H9 (cell line): ENCODE results near the gene MGMT. TPM values are rescaled to one million over a fixed set of nuclear protein-coding genes. Genes with fewer than 3 reads are reported as not detected.
A peak's percentile ranks its signal among the peaks of the same experiment; 100 is the strongest.

Source experiments
- DNase-seq: peaks from one replicate; pipeline ENCODE4 v3.0.0-alpha.2; 2017
- H2AFZ ChIP-seq: one replicate; pipeline ENCODE4 v1.6.1; 2013; ENCODE audit warnings: mild to moderate bottlenecking, low read length, control low read depth, moderate library complexity
- H2AK5ac ChIP-seq: 2 replicates; pipeline ENCODE4 v1.6.1; 2013; ENCODE audit warnings: low read length, control low read depth, mixed read lengths; ENCODE audit not compliant: insufficient read length
- H2BK120ac ChIP-seq: one replicate; pipeline ENCODE4 v1.6.1; 2013; ENCODE audit warnings: low read depth, mild to moderate bottlenecking, low read length, control low read depth, inconsistent platforms; ENCODE audit not compliant: poor library complexity, severe bottlenecking
- H2BK12ac ChIP-seq: 2 replicates; pipeline ENCODE4 v1.6.1; 2013; ENCODE audit warnings: low read length, control low read depth, mixed read lengths, low read depth; ENCODE audit not compliant: insufficient read length
- H2BK15ac ChIP-seq: 2 replicates; pipeline ENCODE4 v1.6.1; 2013; ENCODE audit warnings: low read depth, low read length, control low read depth
- H2BK20ac ChIP-seq: one replicate; pipeline ENCODE4 v1.6.1; 2013; ENCODE audit warnings: low read depth, mild to moderate bottlenecking, low read length, control low read depth, inconsistent platforms; ENCODE audit not compliant: poor library complexity, severe bottlenecking
- H2BK5ac ChIP-seq: 2 replicates; pipeline ENCODE4 v1.6.1; 2013; ENCODE audit warnings: low read length, control low read depth, mixed read lengths; ENCODE audit not compliant: insufficient read length
- H3K14ac ChIP-seq: 2 replicates; pipeline ENCODE4 v1.6.1; 2013; ENCODE audit warnings: low read length, control low read depth; ENCODE audit not compliant: insufficient read depth
- H3K18ac ChIP-seq: 2 replicates; pipeline ENCODE4 v1.6.1; 2013; ENCODE audit warnings: low read depth, mild to moderate bottlenecking, mixed read lengths, low read length, control low read depth; ENCODE audit not compliant: insufficient read length
- H3K23ac ChIP-seq: 2 replicates; pipeline ENCODE4 v1.6.1; 2013; ENCODE audit warnings: low read length, control low read depth, mixed read lengths, low read depth; ENCODE audit not compliant: insufficient read length
- H3K23me2 ChIP-seq: 2 replicates; pipeline ENCODE4 v1.6.1; 2013; ENCODE audit warnings: low read depth, mild to moderate bottlenecking, mixed read lengths, low read length, control low read depth; ENCODE audit not compliant: insufficient read length, poor library complexity, severe bottlenecking
- H3K27ac ChIP-seq: 2 replicates; pipeline ENCODE4 v1.5.1; 2013; ENCODE audit warnings: low read length, control low read depth, mixed read lengths, low read depth; ENCODE audit not compliant: insufficient read length
- H3K27me3 ChIP-seq: 2 replicates; pipeline ENCODE4 v1.6.1; 2013; ENCODE audit warnings: low read length, control low read depth, inconsistent platforms; ENCODE audit not compliant: insufficient read depth
- H3K4ac ChIP-seq: 2 replicates; pipeline ENCODE4 v1.6.1; 2013; ENCODE audit warnings: low read depth, mild to moderate bottlenecking, control low read depth, inconsistent platforms, low read length, moderate library complexity
- H3K4me1 ChIP-seq: 2 replicates; pipeline ENCODE4 v1.6.1; 2013; ENCODE audit warnings: low read length, control low read depth, inconsistent platforms; ENCODE audit not compliant: insufficient read depth
- H3K4me2 ChIP-seq: 2 replicates; pipeline ENCODE4 v1.6.1; 2013; ENCODE audit warnings: low read length, control low read depth, mixed read lengths; ENCODE audit not compliant: insufficient read length, insufficient read depth
- H3K56ac ChIP-seq: 2 replicates; pipeline ENCODE4 v1.6.1; 2013; ENCODE audit warnings: low read depth, mild to moderate bottlenecking, mixed read lengths, low read length, control low read depth; ENCODE audit not compliant: insufficient read length
- H3K79me1 ChIP-seq: 2 replicates; pipeline ENCODE4 v1.6.1; 2013; ENCODE audit warnings: low read depth, mild to moderate bottlenecking, moderate library complexity, low read length, control low read depth, inconsistent platforms; ENCODE audit not compliant: insufficient read depth, poor library complexity, severe bottlenecking
- H3K79me2 ChIP-seq: 2 replicates; pipeline ENCODE4 v1.6.1; 2013; ENCODE audit warnings: low read length, control low read depth, inconsistent platforms; ENCODE audit not compliant: insufficient read depth
- H3K9ac ChIP-seq: 2 replicates; pipeline ENCODE4 v1.6.1; 2013; ENCODE audit warnings: low read length, control low read depth, mixed read lengths; ENCODE audit not compliant: insufficient read length; ENCODE audit errors: extremely low read depth
- H3K9me3 ChIP-seq: one replicate; pipeline ENCODE4 v1.6.1; 2013; ENCODE audit warnings: low read depth, low read length, inconsistent platforms; ENCODE audit not compliant: control insufficient read depth
- H3T11ph ChIP-seq: one replicate; pipeline ENCODE4 v1.6.1; 2013; ENCODE audit warnings: mild to moderate bottlenecking, low read length, control low read depth, inconsistent platforms
- H4K20me1 ChIP-seq: one replicate; pipeline ENCODE4 v1.6.1; 2013; ENCODE audit not compliant: control insufficient read depth, insufficient read length, insufficient read depth
- H4K5ac ChIP-seq: 2 replicates; pipeline ENCODE4 v1.6.1; 2013; ENCODE audit warnings: low read depth, mild to moderate bottlenecking, mixed read lengths, low read length, control low read depth; ENCODE audit not compliant: insufficient read length
- H4K8ac ChIP-seq: replicated peaks from 2 replicates; pipeline ENCODE4 v1.6.1; 2013; ENCODE audit warnings: low read length, control low read depth, mixed read lengths, low read depth; ENCODE audit not compliant: insufficient read length
- H4K91ac ChIP-seq: 2 replicates; pipeline ENCODE4 v1.6.1; 2013; ENCODE audit warnings: low read depth, mild to moderate bottlenecking, moderate library complexity, mixed read lengths, low read length, control low read depth; ENCODE audit not compliant: insufficient read length
- H3K27ac Mint-ChIP-seq, 3 experiments: 2 replicates in 2 of 3; 3 replicates in 1 of 3; pipeline ENCODE4 v1.8.0; 2020 to 2021; ENCODE audit warnings: mixed read lengths in 3 of 3, mild to moderate bottlenecking in 1 of 3, moderate library complexity in 1 of 3
- H3K27me3 Mint-ChIP-seq: 2 replicates; pipeline ENCODE4 v1.8.0; 2021; ENCODE audit warnings: low read depth, mild to moderate bottlenecking, moderate library complexity, mixed read lengths
- H3K36me3 Mint-ChIP-seq, 3 experiments: 2 replicates in 2 of 3; 3 replicates in 1 of 3; pipeline ENCODE4 v1.8.0; 2020 to 2021; ENCODE audit warnings: low read depth in 3 of 3, mixed read lengths in 3 of 3; ENCODE audit not compliant: insufficient read depth in 1 of 3
- H3K4me1 Mint-ChIP-seq, 2 experiments: 2 replicates each; pipeline ENCODE4 v1.8.0; 2020; ENCODE audit warnings: mixed read lengths in 2 of 2
- H3K4me3 Mint-ChIP-seq, 2 experiments: 2 replicates in 1 of 2; 3 replicates in 1 of 2; pipeline ENCODE4 v1.8.0; 2020 to 2021; ENCODE audit warnings: mild to moderate bottlenecking in 2 of 2, mixed read lengths in 2 of 2, moderate library complexity in 1 of 2
- H3K9me3 Mint-ChIP-seq, 2 experiments: 2 replicates in 1 of 2; 3 replicates in 1 of 2; pipeline ENCODE4 v1.8.0; 2020; ENCODE audit warnings: mild to moderate bottlenecking in 2 of 2, mixed read lengths in 2 of 2, moderate library complexity in 1 of 2
- WGBS: extraction: QIAGEN DNeasy Blood & Tissue Kit; methylation state at CpG from one replicate; pipeline ENCODE4 v1.1.7; 2013; ENCODE audit warnings: missing lambda C conversion rate, low lambda C conversion rate, mixed read lengths; ENCODE audit not compliant: insufficient read length; ENCODE audit errors: extremely low coverage; 5-methylcytosine and 5-hydroxymethylcytosine counted together
- total RNA-seq: library from RNA; stranded (reverse); gene quantifications from 2 replicates; pipeline ENCODE4 v1.2.1, GENCODE V29; 2021
- TF ChIP-seq, protein P1 (sequence below): fragments of 200-600 bp; sonication (generic); conservative IDR thresholded peaks from 3 replicates; pipeline ENCODE4 v1.8.0; 2021; ENCODE audit warnings: antibody characterized with exemption, mild to moderate bottlenecking

MGMT gene
- total RNA-seq, 1 experiment from 2014 or later: 18.4 TPM

DNA sequence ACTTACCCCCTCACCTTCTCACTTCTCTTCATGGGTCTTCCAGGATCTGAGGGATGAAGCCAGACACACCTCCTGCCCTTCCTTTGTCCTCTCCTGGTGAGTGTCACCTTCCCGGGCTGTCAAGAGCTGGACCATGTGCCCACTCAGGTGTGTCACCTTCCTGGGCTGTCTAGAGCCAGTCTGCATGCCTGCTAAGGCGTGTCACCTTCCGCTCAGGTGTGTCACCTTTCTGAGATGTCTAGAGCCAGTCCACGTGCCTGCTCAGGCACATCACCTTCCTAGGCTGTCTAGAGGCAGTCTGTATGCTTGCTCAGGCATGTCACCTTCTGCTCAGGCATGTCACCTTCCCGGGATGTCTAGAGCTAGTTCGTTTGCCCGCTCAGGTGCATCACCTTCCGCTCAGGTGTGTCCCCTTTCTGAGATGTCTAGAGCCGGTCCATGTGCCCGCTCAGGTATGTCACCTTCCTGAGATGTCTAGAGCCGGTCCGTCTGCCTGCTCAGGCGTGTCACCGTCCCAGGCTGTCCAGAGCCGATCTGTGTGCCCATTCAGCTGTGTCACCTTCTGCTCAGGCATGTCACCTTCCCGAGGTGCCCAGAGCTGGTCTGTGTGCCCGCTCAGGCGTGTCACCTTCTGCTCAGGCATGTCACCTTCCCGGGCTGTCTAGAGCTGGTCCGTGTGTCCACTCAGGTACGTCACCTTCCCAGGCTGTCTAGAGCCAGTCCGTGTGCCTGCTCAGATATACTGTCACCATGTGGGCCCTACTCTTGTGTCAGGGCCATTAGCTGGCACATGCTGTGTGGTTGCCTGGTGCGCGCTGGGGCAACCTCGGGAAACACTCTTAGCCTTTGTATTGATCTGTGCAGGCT is 251.7 kb downstream of the MGMT start:
- Histone ChIP-seq H2BK12ac (no peak overlapping the region), H2AK5ac (no peak overlapping the region), H3K18ac (no peak overlapping the region), H3K79me1 (no peaks in the 10 kb centered on the region), H2BK5ac (no peak overlapping the region), H2AFZ (no peak overlapping the region), H3K4me2 (no peak overlapping the region), H3K9me3 (no peaks in the 10 kb centered on the region), H3K23me2 (no peaks in the 10 kb centered on the region), H3K9ac (no peak overlapping the region), H3K79me2 (no peaks in the 10 kb centered on the region), H3K27me3 (no peaks in the 10 kb centered on the region), H3K14ac (no peak overlapping the region; the same call in 1 of the 2 replicates), H3K23ac (no peak overlapping the region), H3K4ac (no peak overlapping the region), H4K20me1 (no peaks in the 10 kb centered on the region), H3K4me1 (no peaks in the 10 kb centered on the region), H3T11ph (no peak overlapping the region), H3K56ac (no peak overlapping the region), H4K5ac (no peak overlapping the region), H2BK120ac (no peak overlapping the region), H2BK20ac (no peak overlapping the region), H3K27ac (no peak overlapping the region), H4K91ac (no peak overlapping the region), H2BK15ac (no peak overlapping the region), H4K8ac (no peak overlapping the region)
- Mint-ChIP-seq H3K27ac (peak overlapping the region in 2 of 3 experiments; percentile 23 to 55; a peak in 2 of 7 replicates), H3K27me3 (no peaks in the 10 kb centered on the region), H3K9me3 (peaks cover 8 to 9% of the 10 kb centered on the region in 2 experiments; a peak in 3 of 5 replicates), H3K4me3 (no peak overlapping the region), H3K4me1 (peaks cover 10 to 13% of the 10 kb centered on the region in 2 experiments), H3K36me3 (peaks cover 4 to 10% (median 8%) of the 10 kb centered on the region in 3 experiments; a peak in 5 of 7 replicates)
- TF ChIP-seq, protein P1, sequence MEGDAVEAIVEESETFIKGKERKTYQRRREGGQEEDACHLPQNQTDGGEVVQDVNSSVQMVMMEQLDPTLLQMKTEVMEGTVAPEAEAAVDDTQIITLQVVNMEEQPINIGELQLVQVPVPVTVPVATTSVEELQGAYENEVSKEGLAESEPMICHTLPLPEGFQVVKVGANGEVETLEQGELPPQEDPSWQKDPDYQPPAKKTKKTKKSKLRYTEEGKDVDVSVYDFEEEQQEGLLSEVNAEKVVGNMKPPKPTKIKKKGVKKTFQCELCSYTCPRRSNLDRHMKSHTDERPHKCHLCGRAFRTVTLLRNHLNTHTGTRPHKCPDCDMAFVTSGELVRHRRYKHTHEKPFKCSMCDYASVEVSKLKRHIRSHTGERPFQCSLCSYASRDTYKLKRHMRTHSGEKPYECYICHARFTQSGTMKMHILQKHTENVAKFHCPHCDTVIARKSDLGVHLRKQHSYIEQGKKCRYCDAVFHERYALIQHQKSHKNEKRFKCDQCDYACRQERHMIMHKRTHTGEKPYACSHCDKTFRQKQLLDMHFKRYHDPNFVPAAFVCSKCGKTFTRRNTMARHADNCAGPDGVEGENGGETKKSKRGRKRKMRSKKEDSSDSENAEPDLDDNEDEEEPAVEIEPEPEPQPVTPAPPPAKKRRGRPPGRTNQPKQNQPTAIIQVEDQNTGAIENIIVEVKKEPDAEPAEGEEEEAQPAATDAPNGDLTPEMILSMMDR: no peak
- WGBS: no CpG with 5 or more reads among the region's 25 CpGs
- no peak for DNase-seq
